Neural cell (in vitro differentiated cells): ENCODE data around the gene ALOX5AP.

Experiments
- CTCF ChIP-seq: fragments of 450-650 bp; IDR thresholded peaks from 2 replicates; pipeline ENCODE4 v1.5.1; 2014; ENCODE audit warnings: antibody characterized with exemption, mild to moderate bottlenecking, moderate library complexity; ENCODE audit not compliant: poor library complexity, severe bottlenecking
- EP300 ChIP-seq: fragments of 450-650 bp; conservative IDR thresholded peaks from 2 replicates; pipeline ENCODE4 v1.6.1; 2014; ENCODE audit warnings: antibody characterized with exemption, mild to moderate bottlenecking, moderate library complexity; ENCODE audit not compliant: poor library complexity, severe bottlenecking
- MXI1 ChIP-seq: fragments of 450-650 bp; conservative IDR thresholded peaks from 2 replicates; pipeline ENCODE4 v1.6.1; 2014; ENCODE audit warnings: antibody characterized with exemption, mild to moderate bottlenecking; ENCODE audit not compliant: poor library complexity, severe bottlenecking
- POLR2AphosphoS5 ChIP-seq: IDR thresholded peaks from 2 replicates; pipeline ENCODE4 v1.6.1; 2012
- TAF1 ChIP-seq: IDR thresholded peaks from 2 replicates; pipeline ENCODE4 v1.6.1; 2012; ENCODE audit warnings: low read depth

- TF ChIP-seq CTCF (no peak), TAF1 (no peak), EP300 (peak; percentile 84), POLR2AphosphoS5 (peak; percentile 52), MXI1 (peak; percentile 37)
Measured at GRCh38 chr13:30730526-30730925, 4.8 kb upstream of the ALOX5AP start.
